Kidney epithelial cell (primary cell): Measurements from ENCODE around the gene USP5. TPM values are rescaled to one million over a fixed set of nuclear protein-coding genes. Genes with fewer than 3 reads are reported as not detected.

ENCODE experiments used
- DNase-seq: peaks from one replicate; pipeline ENCODE4 v3.0.0-alpha.2; 2010; ENCODE audit warnings: low read depth
- H3K27me3 ChIP-seq: 2 replicates; pipeline ENCODE4 v1.6.0; 2011; ENCODE audit warnings: low read length; ENCODE audit not compliant: control insufficient read depth, insufficient read depth
- H3K36me3 ChIP-seq: 2 replicates; pipeline ENCODE4 v1.5.1; 2011; ENCODE audit warnings: low read length; ENCODE audit not compliant: control insufficient read depth, insufficient read depth
- H3K4me3 ChIP-seq: 2 replicates; pipeline ENCODE4 v1.5.1; 2011; ENCODE audit warnings: low read depth, mild to moderate bottlenecking, control low read depth, low read length
- CTCF ChIP-seq: IDR thresholded peaks from 2 replicates; pipeline ENCODE4 v1.5.1; 2011; ENCODE audit warnings: mild to moderate bottlenecking, moderate library complexity, low read length, control low read depth, inconsistent platforms; ENCODE audit not compliant: insufficient read depth, poor library complexity, severe bottlenecking
- total RNA-seq: library from RNA; depleted of rRNA; stranded (reverse); fragments of >200 nt; gene quantifications from 2 replicates; pipeline ENCODE4 v1.2.3, GENCODE V29; 2015

The USP5 gene
- total RNA-seq, 1 donor from 2014 or later = 70.1 TPM

- DNase-seq = no peak
- H3K36me3 ChIP-seq = no peaks in the 10 kb centered on the region
- H3K27me3 ChIP-seq = no peaks in the 10 kb centered on the region
- TF ChIP-seq CTCF = no peak
- H3K4me3 ChIP-seq = no peak overlapping the region
Observed at GRCh38 chr12:6909421-6910145, 57.6 kb downstream of the USP5 start.

GRCh38 chr12:6912164-6912935 is 60.4 kb downstream of the USP5 start:
- no peak for DNase-seq
- Histone ChIP-seq H3K4me3 (no peak overlapping the region), H3K36me3 (no peaks in the 10 kb centered on the region), H3K27me3 (no peaks in the 10 kb centered on the region)
- TF ChIP-seq CTCF = no peak

- no peaks in the 10 kb centered on the region for H3K36me3 ChIP-seq
- no peak for TF ChIP-seq CTCF
- H3K27me3 ChIP-seq = no peaks in the 10 kb centered on the region
- H3K4me3 ChIP-seq = peak within 1 kb of the TSS; percentile 75
- DNase-seq = no peak
Observed at GRCh38 chr12:6914246-6914946, 62.4 kb downstream of the USP5 start, which contains the start of gene ENO2. Gene ENO2, plus strand, starts transcription at chr12:6914580. Its CDS starts 1,253 bp downstream, at chr12:6915833.

GRCh38 chr12:6914947-6915788 is 63.2 kb downstream of the USP5 start:
- TF ChIP-seq CTCF = no peak
- no peaks in the 10 kb centered on the region for H3K36me3 ChIP-seq
- no peaks in the 10 kb centered on the region for H3K27me3 ChIP-seq
- H3K4me3 ChIP-seq = peak overlapping the region; percentile 75
- no peak for DNase-seq

- Histone ChIP-seq H3K27me3 (no peaks in the 10 kb centered on the region), H3K4me3 (no peak overlapping the region), H3K36me3 (no peaks in the 10 kb centered on the region)
- no peak for TF ChIP-seq CTCF
- DNase-seq = no peak
Observed at GRCh38 chr12:6915789-6916285, 63.9 kb downstream of the USP5 start.
